SW480 (cell line): ENCODE results near the gene JAK3.
"Not testable (repeated sequence)": the region's sequence is repeated elsewhere in the genome, so short reads cannot be mapped to it uniquely, and the experiment has no call there.

ENCODE experiments used
- DNase-seq: peaks from one replicate; pipeline ENCODE4 v3.0.0-alpha.2; 2016; ENCODE audit warnings: low spot score

The JAK3 gene

GRCh38 chr19:17847538-17848366, at the start of gene JAK3:
Gene JAK3, minus strand, starts transcription at chr19:17847982. Its CDS starts 3,565 bp downstream, at chr19:17844417.
- no peak for DNase-seq

GRCh38 chr19:17893766-17894165, 46.0 kb upstream of the JAK3 start:
- DNase-seq = no peak

GRCh38 chr19:17889609-17890214, 41.9 kb upstream of the JAK3 start:
- peak; percentile 54 for DNase-seq

GRCh38 chr19:17888260-17888659, 40.5 kb upstream of the JAK3 start:
- DNase-seq = no peak

- not testable (repeated sequence) for DNase-seq
Observed at GRCh38 chr19:17887221-17887620, 39.4 kb upstream of the JAK3 start.

GRCh38 chr19:17886515-17886914, 38.7 kb upstream of the JAK3 start:
- DNase-seq = no peak

GRCh38 chr19:17883627-17884410, 36.0 kb upstream of the JAK3 start:
- DNase-seq = no peak

GRCh38 chr19:17881701-17882100, 33.9 kb upstream of the JAK3 start:
- no peak for DNase-seq

- DNase-seq = no peak
Observed at GRCh38 chr19:17879466-17879865, 31.7 kb upstream of the JAK3 start.

GRCh38 chr19:17877696-17878095, 29.9 kb upstream of the JAK3 start:
- DNase-seq = no peak

GRCh38 chr19:17874758-17875135, 27.0 kb upstream of the JAK3 start:
- DNase-seq = no peak

- DNase-seq = peak; percentile 65
Observed at GRCh38 chr19:17873786-17874757, 26.3 kb upstream of the JAK3 start.

- DNase-seq = no peak
Observed at GRCh38 chr19:17872251-17873001, 24.6 kb upstream of the JAK3 start.

- DNase-seq = no peak
Observed at GRCh38 chr19:17871878-17872250, 24.1 kb upstream of the JAK3 start, which contains the start of gene SLC5A5. Gene SLC5A5, plus strand, starts transcription at chr19:17871945. Its CDS starts 375 bp downstream, at chr19:17872320.

- DNase-seq = no peak
Observed at GRCh38 chr19:17871032-17871877, 23.5 kb upstream of the JAK3 start.

GRCh38 chr19:17869114-17869608, 21.4 kb upstream of the JAK3 start:
- no peak for DNase-seq

GRCh38 chr19:17868669-17869068, 20.9 kb upstream of the JAK3 start:
- DNase-seq = no peak

GRCh38 chr19:17866964-17867486, 19.2 kb upstream of the JAK3 start:
- DNase-seq = no peak

- DNase-seq = no peak
Observed at GRCh38 chr19:17866312-17866963, 18.7 kb upstream of the JAK3 start.
